Measurements from ENCODE around the gene CABP7. TPM values are rescaled to one million over a fixed set of nuclear protein-coding genes. Genes with fewer than 3 reads are reported as not detected.

Gene CABP7
- polyA plus RNA-seq, 1 donor (not counting 4 experiments of a cell fraction or from before 2014, with no cell fraction given), result not detected

DNA sequence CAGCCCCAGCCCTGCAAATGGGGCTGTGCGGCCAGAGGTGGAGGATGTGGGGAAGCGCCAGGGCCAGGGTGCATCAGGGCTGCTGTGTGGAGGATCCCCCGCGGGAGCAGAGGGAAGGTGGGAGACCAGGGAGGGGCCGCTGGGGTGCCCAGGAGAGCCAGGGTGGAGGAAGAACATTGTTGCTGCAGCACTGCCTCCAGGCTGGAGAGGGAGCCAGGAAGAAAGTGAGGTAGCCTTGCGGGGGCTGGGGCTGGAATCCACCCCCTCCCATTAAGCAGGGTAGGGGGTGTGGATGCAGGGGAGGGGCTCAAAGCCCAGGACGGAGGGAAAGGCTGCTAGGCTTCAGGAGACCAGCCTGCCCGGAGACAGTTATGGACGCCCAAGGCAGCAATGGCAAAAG is 15.0 kb downstream of the CABP7 start:
- H3K27me3 ChIP-seq (ENCODE audit: control insufficient read depth, extremely low read depth, insufficient read depth, low read length), result no peaks in the 10 kb centered on the region
- no peak for DNase-seq (ENCODE audit: low read depth, low spot score)
- no peaks in the 10 kb centered on the region for H3K9me1 ChIP-seq (ENCODE audit: control insufficient read depth, extremely low read depth, insufficient read depth, low read length)
- no peaks in the 10 kb centered on the region for H3K9me3 ChIP-seq (ENCODE audit: control insufficient read depth, low read depth, low read length)
- no peak overlapping the region for H2AFZ ChIP-seq (ENCODE audit: control insufficient read depth, low read length)
- no peak overlapping the region for H3K9ac ChIP-seq (ENCODE audit: control insufficient read depth, extremely low read depth, insufficient read depth, low read length)
- H3K4me2 ChIP-seq (ENCODE audit: control insufficient read depth, extremely low read depth, insufficient read depth, low read depth, low read length), result no peak overlapping the region
- TF ChIP-seq, protein P1, sequence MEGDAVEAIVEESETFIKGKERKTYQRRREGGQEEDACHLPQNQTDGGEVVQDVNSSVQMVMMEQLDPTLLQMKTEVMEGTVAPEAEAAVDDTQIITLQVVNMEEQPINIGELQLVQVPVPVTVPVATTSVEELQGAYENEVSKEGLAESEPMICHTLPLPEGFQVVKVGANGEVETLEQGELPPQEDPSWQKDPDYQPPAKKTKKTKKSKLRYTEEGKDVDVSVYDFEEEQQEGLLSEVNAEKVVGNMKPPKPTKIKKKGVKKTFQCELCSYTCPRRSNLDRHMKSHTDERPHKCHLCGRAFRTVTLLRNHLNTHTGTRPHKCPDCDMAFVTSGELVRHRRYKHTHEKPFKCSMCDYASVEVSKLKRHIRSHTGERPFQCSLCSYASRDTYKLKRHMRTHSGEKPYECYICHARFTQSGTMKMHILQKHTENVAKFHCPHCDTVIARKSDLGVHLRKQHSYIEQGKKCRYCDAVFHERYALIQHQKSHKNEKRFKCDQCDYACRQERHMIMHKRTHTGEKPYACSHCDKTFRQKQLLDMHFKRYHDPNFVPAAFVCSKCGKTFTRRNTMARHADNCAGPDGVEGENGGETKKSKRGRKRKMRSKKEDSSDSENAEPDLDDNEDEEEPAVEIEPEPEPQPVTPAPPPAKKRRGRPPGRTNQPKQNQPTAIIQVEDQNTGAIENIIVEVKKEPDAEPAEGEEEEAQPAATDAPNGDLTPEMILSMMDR (optimal IDR thresholded peaks at IDR 0.05 in 1 of 3, IDR thresholded peaks at IDR 0.05 in 1 of 3, conservative IDR thresholded peaks at IDR 0.05 in 1 of 3; ENCODE audit: extremely low read depth in 1 of 3, insufficient read depth in 2 of 3, low read length in 3 of 3), result no peak
- no peak for TF ChIP-seq EZH2 (IDR thresholded peaks at IDR 0.05; ENCODE audit: low read length)
- dilution Hi-C loops (cut with MboI; ENCODE audit: extremely low pct_ligation_motif_present, low sequenced_read_pairs), result no loop called here
- no peaks in the 10 kb centered on the region for H4K20me1 ChIP-seq (ENCODE audit: control insufficient read depth, extremely low read depth, insufficient read depth, low read length)
- no peak for FAIRE-seq
- H3K79me2 ChIP-seq (ENCODE audit: control insufficient read depth, insufficient read depth, low read length), result no peaks in the 10 kb centered on the region
- H3K4me3 ChIP-seq (ENCODE audit: control insufficient read depth in 2 of 3, extremely low read depth in 1 of 3, insufficient read depth in 2 of 3, low read depth in 1 of 3, low read length in 3 of 3), result no peak overlapping the region
- H3K27ac ChIP-seq (ENCODE audit: control insufficient read depth, insufficient read depth, low read length), result no peak overlapping the region
- H3K4me1 ChIP-seq (ENCODE audit: control insufficient read depth, extremely low read depth, insufficient read depth, low read length), result peaks cover 3% of the 10 kb centered on the region
- peaks cover 0 to 5% of the 10 kb centered on the region in 2 experiments for H3K36me3 ChIP-seq (ENCODE audit: control insufficient read depth in 2 of 2, extremely low read depth in 1 of 2, insufficient read depth in 2 of 2, low read length in 2 of 2)

DNA sequence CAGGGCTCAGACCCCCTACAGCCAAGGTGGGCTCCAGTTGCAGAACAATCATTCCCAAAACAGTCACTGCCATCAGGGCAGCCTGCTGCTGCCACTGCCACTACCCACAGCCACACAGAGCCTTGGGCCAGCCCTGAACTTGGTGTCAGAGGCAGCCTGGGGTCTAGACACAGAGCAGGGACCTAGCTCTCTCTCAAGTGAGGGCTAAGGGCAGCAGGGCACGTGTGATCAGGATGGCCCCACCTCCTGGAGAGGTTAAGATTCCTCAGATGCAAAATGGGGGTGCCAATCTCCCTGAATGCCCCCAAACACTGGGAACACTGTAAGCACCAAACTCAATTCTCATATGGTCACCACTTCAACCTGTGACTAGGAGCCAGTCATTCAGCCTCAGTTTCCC is 15.6 kb downstream of the CABP7 start:
- TF ChIP-seq, protein P1 (optimal IDR thresholded peaks at IDR 0.05 in 1 of 3, IDR thresholded peaks at IDR 0.05 in 1 of 3, conservative IDR thresholded peaks at IDR 0.05 in 1 of 3; ENCODE audit: extremely low read depth in 1 of 3, insufficient read depth in 2 of 3, low read length in 3 of 3), result no peak
- no peak for TF ChIP-seq EZH2 (IDR thresholded peaks at IDR 0.05; ENCODE audit: low read length)
- no peaks in the 10 kb centered on the region for H3K27me3 ChIP-seq (ENCODE audit: control insufficient read depth, extremely low read depth, insufficient read depth, low read length)
- dilution Hi-C loops (cut with MboI; ENCODE audit: extremely low pct_ligation_motif_present, low sequenced_read_pairs), result no loop called here
- H3K27ac ChIP-seq (ENCODE audit: control insufficient read depth, insufficient read depth, low read length), result no peak overlapping the region
- peaks cover 3% of the 10 kb centered on the region for H3K4me1 ChIP-seq (ENCODE audit: control insufficient read depth, extremely low read depth, insufficient read depth, low read length)
- H3K36me3 ChIP-seq (ENCODE audit: control insufficient read depth in 2 of 2, extremely low read depth in 1 of 2, insufficient read depth in 2 of 2, low read length in 2 of 2), result peaks cover 0 to 5% of the 10 kb centered on the region in 2 experiments
- no peaks in the 10 kb centered on the region for H3K9me3 ChIP-seq (ENCODE audit: control insufficient read depth, low read depth, low read length)
- no peaks in the 10 kb centered on the region for H4K20me1 ChIP-seq (ENCODE audit: control insufficient read depth, extremely low read depth, insufficient read depth, low read length)
- DNase-seq (ENCODE audit: low read depth, low spot score) (no peak), FAIRE-seq (no peak)
- H2AFZ ChIP-seq (ENCODE audit: control insufficient read depth, low read length), result no peak overlapping the region
- H3K9me1 ChIP-seq (ENCODE audit: control insufficient read depth, extremely low read depth, insufficient read depth, low read length), result no peaks in the 10 kb centered on the region
- no peaks in the 10 kb centered on the region for H3K79me2 ChIP-seq (ENCODE audit: control insufficient read depth, insufficient read depth, low read length)
- no peak overlapping the region for H3K4me2 ChIP-seq (ENCODE audit: control insufficient read depth, extremely low read depth, insufficient read depth, low read depth, low read length)
- H3K4me3 ChIP-seq (ENCODE audit: control insufficient read depth in 2 of 3, extremely low read depth in 1 of 3, insufficient read depth in 2 of 3, low read depth in 1 of 3, low read length in 3 of 3), result no peak overlapping the region
- no peak overlapping the region for H3K9ac ChIP-seq (ENCODE audit: control insufficient read depth, extremely low read depth, insufficient read depth, low read length)
